ENCODE data around the gene TMCC3. TPM values are rescaled to one million over a fixed set of nuclear protein-coding genes. Genes with fewer than 3 reads are reported as not detected.

Gene TMCC3
- total RNA-seq, 1 donor from 2014 or later: 0.65 TPM

GRCh38 chr12:94538318-94538717, 112.0 kb downstream of the TMCC3 start:
- Mint-ChIP-seq H3K27me3 (ENCODE audit: low read depth) (peaks cover 11% of the 10 kb centered on the region), H3K36me3 (ENCODE audit: low read depth) (no peaks in the 10 kb centered on the region), H3K4me3 (ENCODE audit: unreplicated experiment) (no peak overlapping the region), H3K4me1 (ENCODE audit: low read depth) (no peaks in the 10 kb centered on the region), H3K9me3 (ENCODE audit: low read depth) (no peaks in the 10 kb centered on the region), H3K27ac (ENCODE audit: unreplicated experiment) (no peak overlapping the region)
- DNase-seq (ENCODE audit: low spot score): no peak
- TF ChIP-seq CTCF (IDR thresholded peaks at IDR 0.05): no peak

GRCh38 chr12:94536040-94536965, 114.1 kb downstream of the TMCC3 start:
- no peak for TF ChIP-seq CTCF (IDR thresholded peaks at IDR 0.05)
- H3K9me3 Mint-ChIP-seq (ENCODE audit: low read depth): no peaks in the 10 kb centered on the region
- H3K27me3 Mint-ChIP-seq (ENCODE audit: low read depth): peaks cover 9% of the 10 kb centered on the region
- DNase-seq (ENCODE audit: low spot score): no peak
- H3K4me1 Mint-ChIP-seq (ENCODE audit: low read depth): peaks cover 4% of the 10 kb centered on the region
- no peaks in the 10 kb centered on the region for H3K36me3 Mint-ChIP-seq (ENCODE audit: low read depth)
- no peak overlapping the region for H3K4me3 Mint-ChIP-seq (ENCODE audit: unreplicated experiment)
- H3K27ac Mint-ChIP-seq (ENCODE audit: unreplicated experiment): no peak overlapping the region

- TF ChIP-seq CTCF (IDR thresholded peaks at IDR 0.05): no peak
- no peaks in the 10 kb centered on the region for H3K36me3 Mint-ChIP-seq (ENCODE audit: low read depth)
- H3K4me3 Mint-ChIP-seq (ENCODE audit: unreplicated experiment): no peak overlapping the region
- DNase-seq (ENCODE audit: low spot score): no peak
- H3K9me3 Mint-ChIP-seq (ENCODE audit: low read depth): no peaks in the 10 kb centered on the region
- H3K27me3 Mint-ChIP-seq (ENCODE audit: low read depth): peaks cover 9% of the 10 kb centered on the region
- H3K4me1 Mint-ChIP-seq (ENCODE audit: low read depth): peaks cover 4% of the 10 kb centered on the region
- no peak overlapping the region for H3K27ac Mint-ChIP-seq (ENCODE audit: unreplicated experiment)
Observed at GRCh38 chr12:94535510-94535921, 114.8 kb downstream of the TMCC3 start.

GRCh38 chr12:94534774-94535509, 115.4 kb downstream of the TMCC3 start:
- H3K4me1 Mint-ChIP-seq (ENCODE audit: low read depth): peaks cover 4% of the 10 kb centered on the region
- H3K27ac Mint-ChIP-seq (ENCODE audit: unreplicated experiment): no peak overlapping the region
- H3K36me3 Mint-ChIP-seq (ENCODE audit: low read depth): no peaks in the 10 kb centered on the region
- no peak overlapping the region for H3K4me3 Mint-ChIP-seq (ENCODE audit: unreplicated experiment)
- TF ChIP-seq CTCF (IDR thresholded peaks at IDR 0.05): no peak
- no peak for DNase-seq (ENCODE audit: low spot score)
- no peaks in the 10 kb centered on the region for H3K9me3 Mint-ChIP-seq (ENCODE audit: low read depth)
- H3K27me3 Mint-ChIP-seq (ENCODE audit: low read depth): peaks cover 14% of the 10 kb centered on the region

GRCh38 chr12:94534278-94534677, 116.1 kb downstream of the TMCC3 start:
- no peaks in the 10 kb centered on the region for H3K9me3 Mint-ChIP-seq (ENCODE audit: low read depth)
- no peak overlapping the region for H3K27ac Mint-ChIP-seq (ENCODE audit: unreplicated experiment)
- H3K27me3 Mint-ChIP-seq (ENCODE audit: low read depth): peaks cover 15% of the 10 kb centered on the region
- no peaks in the 10 kb centered on the region for H3K36me3 Mint-ChIP-seq (ENCODE audit: low read depth)
- no peak for DNase-seq (ENCODE audit: low spot score)
- no peak overlapping the region for H3K4me3 Mint-ChIP-seq (ENCODE audit: unreplicated experiment)
- TF ChIP-seq CTCF (IDR thresholded peaks at IDR 0.05): no peak
- H3K4me1 Mint-ChIP-seq (ENCODE audit: low read depth): peaks cover 4% of the 10 kb centered on the region
